HG02623 (cell line): ENCODE measurements around the gene RGS7.
"Not testable (repeated sequence)": the region's sequence is repeated elsewhere in the genome, so short reads cannot be mapped to it uniquely, and the experiment has no call there.

Source experiments
- ATAC-seq: cut with Tn5 transposase; IDR thresholded peaks from one replicate; pipeline ENCODE4 v1.9.1; 2021; ENCODE audit warnings: moderate library complexity; ENCODE audit not compliant: unreplicated experiment

Gene RGS7

DNA sequence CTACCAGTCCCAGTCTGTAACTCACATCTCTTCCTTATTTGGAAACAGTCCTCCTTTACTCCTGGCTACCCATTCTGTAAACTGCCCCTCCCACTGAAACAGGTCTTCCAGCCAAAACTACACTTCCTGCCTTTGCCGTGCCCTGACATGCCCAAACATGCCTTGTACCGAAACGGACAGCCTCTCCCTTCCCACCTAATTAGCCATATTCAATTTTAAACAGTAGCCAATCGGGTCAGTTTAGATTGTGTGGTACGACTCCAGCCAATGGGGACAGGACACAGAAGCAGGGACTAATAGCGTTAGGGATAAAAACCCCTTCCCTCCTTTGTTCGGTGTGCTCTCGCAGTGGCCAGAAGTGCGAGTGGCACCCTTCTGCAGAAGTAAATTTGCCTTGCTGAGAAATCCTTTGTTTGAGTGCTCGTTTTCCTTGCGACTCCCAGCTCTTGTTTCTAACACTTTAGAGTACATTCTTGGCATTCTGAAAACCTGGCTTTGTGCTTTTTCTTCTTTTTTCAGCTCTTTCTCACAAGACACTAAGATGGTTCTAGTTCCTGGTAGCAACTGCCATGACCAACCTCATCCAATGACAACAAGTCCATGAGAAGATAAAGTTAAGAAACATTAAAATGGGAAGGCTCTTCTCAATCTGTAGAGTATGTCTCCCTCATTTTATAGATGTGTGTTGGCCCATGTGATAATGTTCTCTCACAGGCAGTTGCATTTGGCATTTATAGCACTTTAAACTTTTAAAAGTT, 419.9 kb downstream of the RGS7 start:
- ATAC-seq: no peak

DNA sequence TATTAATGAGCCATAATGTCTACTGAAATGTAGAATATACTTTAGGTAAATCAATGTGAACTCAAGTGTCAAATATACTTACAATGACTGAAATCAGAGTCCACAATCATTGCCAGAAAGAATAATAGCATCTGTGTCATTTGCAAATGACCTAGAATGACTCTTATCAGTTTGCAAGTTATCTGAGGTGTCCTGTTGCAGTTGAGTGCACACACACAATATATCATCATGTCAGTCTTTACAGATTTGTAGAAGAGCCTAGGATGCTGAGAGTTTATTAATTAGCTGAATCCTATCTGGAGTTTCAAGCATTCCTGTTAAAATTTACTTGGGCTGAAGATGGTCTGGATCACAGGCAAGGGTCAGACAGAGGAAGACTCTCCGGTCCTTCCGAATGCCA, 421.1 kb downstream of the RGS7 start:
- ATAC-seq: no peak

DNA sequence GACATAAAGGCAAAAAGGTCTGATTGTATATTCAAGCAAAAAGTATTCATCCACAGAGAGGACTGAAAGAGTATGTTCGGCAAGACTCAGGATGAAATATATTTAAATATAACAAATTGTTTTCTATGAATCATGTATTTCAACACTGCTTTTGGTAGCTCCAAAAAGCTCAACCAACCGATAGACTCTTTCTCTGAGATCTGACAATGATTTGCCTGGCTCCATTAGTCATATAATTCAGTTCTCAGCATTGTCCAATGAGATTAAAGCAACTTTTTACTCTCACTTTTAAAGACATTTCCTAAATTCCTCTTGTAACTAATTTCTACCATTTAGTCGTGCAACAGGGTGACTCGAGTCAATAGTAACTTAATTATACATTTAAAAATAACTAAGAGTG, 426.0 kb downstream of the RGS7 start:
- ATAC-seq: no peak

DNA sequence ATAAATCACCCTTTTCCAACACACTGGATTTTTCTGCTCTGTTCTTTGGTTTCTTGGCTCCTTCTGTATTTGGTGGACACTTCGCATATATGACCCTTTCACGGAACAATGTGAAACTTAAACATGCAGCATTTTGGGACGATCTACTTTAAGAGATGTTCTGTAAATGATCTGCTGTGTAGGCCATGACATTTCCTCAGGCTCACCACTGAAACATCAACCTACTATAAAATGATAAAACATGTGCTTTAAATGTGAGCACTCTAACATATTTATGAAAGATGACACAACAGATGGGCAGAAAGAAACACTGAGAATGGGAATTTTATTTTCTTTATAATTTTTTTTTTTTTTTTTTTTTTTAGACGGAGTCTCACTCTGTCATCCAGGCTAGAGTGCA, 428.7 kb downstream of the RGS7 start:
- no peak for ATAC-seq

DNA sequence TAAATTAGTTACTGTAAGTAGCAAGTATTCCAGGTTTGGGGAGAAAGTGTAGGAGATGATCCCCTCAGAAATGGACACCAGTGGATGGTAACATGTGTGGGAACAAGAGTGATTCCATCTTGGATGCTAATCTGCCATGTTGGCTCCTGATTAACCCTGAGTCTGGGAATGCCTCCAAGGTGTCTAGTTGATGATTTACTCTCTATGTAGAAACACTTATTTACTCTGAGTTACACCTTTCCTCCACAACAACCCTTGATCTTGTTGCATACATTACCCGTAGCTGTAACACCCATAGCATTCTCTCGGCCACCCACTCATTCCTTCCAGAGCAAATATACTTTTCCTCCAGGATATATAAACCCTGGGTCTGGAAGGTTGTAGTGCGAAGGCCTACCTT, 429.2 kb downstream of the RGS7 start:
- no peak for ATAC-seq

DNA sequence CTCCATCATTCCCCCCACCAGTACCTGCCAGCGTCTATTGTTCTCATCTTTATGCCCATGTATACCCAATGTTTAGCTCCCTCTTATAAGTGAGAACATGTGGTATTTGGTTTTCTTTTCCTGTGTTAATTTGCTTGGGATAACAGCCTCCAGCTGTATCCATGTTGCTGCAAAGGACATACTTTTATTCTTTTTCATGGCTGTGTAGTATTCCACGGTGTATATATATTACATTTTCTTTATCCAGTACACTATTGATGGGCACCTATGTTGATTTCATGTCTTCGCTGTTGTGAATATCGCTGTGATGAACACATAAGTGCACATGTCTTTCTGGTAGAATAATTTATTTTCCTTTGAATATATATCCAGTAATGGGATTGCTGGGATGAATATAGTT, 431.7 kb downstream of the RGS7 start:
- ATAC-seq: no peak

DNA sequence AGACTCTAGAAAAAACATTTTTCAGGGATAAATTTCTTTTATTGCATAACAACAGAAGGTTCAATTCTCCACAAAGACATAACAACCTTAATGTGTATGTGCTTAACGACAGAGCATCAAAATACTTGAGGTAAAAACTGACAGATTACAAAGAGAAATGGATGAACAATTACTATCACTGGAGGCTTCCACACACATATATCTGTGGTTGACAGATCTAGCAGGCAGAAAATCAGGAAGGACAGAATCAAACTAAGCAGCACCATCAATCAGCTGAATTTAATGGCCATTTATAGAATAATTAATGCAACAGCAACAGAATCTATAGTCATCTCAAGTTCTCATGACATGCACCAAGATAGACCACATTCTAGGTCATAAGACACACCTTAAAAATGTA, 439.0 kb downstream of the RGS7 start:
- no peak for ATAC-seq

DNA sequence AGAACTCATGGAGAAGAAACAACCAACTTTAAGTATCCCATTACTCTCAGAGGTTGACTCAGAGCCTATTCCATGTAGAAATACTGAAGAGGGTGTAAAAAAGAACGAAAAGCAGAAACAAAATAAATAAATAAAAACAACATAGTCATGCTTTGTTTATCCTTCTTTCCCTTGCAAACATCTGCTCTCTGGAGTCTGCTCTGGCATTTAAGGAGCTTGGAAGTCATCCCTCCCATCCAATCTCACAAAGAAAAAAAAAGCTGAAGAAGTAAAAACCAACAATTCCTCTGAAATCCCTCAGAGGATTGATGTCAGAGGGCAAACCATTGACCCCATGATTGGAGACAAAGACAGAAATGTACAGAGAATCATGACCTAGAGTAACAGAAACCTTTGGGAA, 442.5 kb downstream of the RGS7 start:
- ATAC-seq: no peak

DNA sequence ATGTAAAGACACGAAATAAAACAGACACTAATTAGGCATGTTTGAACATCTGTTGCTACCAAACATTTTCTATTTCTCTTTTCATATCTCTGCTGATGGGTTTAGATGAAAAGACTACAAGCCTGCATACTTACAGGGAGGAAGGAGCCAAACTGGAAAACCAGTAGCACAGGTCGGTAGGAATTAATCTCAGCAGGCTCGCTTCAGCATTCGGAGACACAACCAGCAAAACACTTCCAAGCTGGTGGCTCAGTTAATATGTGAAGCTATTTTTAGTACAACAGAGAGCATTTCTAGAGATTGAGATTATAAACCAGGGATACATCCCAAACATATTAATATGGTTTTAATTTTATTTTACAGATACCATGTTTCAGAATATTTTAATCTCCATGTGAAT, 444.2 kb downstream of the RGS7 start:
- ATAC-seq: no peak

DNA sequence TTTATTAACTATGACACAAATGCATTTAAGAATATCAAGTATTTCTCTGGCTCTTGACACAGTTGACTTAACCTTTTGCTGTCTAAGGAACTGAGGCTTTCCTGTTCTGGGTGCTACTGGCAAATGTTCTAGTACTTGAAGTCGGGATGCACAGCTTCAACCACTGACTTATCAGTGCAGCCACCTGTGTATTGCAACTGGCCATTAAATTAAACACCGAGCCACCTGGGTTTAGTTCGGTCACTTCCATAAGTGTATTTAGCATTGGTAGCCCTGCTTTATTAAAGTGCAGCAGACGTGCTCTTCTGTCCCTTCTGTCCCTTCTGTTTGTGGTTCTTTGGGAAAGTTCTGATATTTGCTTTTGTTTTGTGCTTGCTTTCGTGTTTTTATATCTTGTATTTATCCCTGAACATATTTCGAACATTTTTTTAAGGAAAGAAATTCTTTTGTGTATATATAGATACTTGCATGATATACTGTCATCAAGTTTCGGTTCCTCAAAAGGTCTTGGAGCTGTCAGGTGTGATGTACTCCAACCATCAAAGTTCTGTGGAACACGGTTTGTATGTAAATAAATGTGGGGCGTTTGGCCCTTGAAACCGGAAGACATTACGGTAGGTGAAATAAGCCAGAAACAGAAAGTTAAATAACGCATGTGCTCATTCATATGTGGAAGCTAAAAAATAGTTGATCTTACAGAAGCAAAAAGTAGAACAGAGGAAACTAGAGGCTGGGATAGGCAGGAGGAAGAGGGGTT, 447.1 kb downstream of the RGS7 start:
- peak; percentile 66 for ATAC-seq

DNA sequence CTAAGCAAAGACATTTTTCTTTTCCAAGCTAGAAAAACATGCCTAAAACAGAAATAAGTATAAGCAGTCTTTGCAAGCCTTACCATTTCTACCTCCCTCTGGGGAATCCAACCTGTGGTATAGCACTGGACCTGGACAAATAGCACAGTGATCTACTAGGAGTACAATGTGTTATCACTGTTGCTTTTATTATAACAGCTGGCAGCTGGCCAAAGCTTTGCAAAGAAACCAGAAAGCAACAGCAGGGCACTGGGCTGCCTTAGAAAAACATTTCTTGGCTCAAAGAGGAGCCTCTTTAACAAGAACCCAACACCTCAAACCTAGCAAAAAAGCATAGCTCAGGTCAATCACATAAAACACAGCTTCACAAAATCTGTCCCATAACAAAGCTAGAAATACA, 450.5 kb downstream of the RGS7 start:
- ATAC-seq: no peak

DNA sequence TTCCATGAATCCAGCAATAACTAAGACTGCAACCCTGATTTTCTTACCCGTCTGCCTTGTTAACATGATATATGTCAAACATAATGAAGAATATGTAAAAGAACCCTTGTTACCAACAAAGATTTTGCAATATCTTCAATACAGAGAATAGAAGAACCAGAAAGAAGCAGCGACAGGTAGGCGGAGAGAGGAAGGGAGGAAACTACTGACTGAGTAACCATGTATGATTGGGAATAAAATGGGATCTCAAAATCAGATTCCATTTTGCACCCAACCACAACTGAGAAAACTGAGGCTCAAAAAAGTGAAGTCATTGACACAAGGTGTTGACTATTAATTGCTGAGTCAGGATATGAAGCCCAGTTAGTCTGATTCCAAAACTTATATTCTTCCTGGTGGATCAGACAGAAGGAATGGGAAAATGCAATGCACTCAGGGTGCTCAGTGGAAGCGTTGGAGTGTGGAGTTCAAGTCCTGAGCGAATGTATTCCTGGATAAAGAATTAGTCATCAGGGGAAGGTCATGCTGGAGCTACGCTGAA, 451.7 kb downstream of the RGS7 start:
- no peak for ATAC-seq

DNA sequence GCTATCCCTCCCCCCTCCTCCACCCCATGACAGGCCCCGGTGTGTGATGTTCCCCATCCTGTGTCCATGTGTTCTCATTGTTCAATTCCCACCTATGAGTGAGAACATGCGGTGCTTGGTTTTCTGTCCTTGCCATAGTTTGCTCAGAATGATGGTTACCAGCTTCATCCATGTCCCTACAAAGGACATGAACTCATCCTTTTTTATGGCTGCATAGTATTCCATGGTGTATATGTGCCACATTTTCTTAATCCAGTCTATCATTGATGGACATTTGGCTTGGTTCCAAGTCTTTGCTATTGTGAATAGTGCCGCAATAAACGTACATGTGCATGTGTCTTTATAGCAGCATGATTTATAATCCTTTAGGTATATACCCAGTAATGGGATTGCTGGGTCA, 461.6 kb downstream of the RGS7 start:
- not testable (repeated sequence) for ATAC-seq

DNA sequence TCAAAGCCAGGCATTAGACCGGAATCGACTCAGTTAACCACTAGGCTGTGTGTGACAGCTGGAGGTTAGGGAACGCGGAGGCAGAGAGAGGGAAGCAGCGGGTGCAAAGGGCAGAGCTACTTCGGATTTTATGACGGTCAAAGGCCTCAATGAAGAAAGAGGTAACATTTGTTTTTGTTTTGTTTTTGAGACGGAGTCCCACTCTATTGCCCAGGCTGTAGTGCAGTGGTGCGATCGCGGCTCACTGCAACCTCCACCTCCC, 468.3 kb downstream of the RGS7 start:
- no peak for ATAC-seq

DNA sequence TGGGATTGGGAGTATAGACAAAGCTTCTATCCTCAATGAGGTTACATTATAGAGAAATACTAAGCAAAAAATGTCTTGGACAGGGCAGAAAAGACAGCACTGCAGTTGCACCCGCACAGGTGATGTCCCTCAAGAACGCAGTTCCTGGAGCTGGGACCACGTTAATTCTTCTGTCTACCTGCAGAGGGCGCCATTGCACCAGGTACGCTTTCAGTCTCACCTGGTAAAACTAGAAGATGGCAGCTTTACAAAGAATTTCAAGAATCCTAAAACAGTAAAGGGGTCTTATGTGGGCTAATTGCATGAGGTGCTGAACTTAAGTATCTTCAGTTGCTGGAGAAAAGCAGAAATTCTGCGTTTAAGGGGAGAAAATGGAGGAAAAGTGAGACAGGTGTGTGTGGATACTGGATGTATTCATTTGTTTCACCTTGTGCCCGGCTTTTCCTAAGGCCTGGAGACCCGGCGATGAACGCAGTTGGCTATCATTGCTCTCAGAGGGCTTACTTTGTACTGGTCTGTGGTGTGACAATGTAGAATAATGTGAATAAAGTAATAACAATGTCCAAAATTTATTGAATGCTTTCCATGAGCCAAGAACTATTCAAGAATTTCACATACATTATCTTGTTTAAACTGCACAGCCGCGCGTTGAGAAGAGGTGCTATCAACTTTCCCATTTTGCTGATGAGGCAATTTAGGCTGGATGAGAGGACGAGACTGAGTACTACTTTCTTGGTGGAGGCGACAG, 468.8 kb downstream of the RGS7 start:
- ATAC-seq: peak; percentile 60

DNA sequence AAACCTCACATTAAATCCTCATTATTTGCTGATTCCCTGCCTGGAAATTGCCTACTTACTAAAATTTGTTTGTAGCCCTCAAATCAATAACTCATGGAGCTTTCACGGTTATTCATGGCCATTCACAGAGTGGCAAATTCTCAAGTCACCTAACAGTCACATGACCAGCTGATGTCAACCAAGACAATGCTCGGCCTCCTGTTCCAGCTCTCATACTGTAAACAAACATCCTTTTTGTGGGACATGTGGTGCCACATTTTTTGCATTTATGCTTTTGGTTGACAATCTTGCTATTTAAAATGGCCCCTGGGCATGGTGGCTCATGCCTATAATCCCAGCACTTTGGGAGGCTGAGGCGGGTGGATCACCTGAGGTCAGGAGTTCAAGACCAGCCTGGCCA, 473.5 kb downstream of the RGS7 start:
- no peak for ATAC-seq

DNA sequence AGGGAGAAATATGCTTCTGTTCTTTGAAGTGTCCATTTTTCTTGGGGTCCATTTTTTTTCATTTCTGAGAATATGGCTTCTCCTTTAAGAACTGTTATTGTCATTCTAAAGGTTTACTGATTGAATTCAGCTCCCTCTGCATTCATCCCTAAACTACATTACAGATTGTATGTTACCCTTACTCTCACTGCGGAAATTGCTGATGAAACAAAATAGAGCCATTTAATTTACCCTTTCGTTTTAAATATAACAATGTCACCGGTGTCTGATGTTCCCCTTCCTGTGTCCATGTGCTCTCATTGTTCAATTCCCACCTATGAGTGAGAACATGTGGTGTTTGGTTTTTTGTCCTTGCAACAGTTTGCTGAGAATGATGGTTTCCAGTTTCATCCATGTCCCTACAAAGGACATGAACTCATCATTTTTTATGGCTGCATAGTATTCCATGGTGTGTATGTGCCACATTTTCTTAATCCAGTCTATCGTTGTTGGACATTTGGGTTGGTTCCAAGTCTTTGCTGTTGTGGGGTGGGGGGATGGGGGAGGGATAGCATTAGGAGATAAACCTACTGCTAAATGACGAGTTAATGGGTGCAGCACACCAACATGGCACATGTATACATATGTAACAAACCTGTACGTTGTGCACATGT, 474.2 kb downstream of the RGS7 start:
- ATAC-seq: not testable (repeated sequence)

DNA sequence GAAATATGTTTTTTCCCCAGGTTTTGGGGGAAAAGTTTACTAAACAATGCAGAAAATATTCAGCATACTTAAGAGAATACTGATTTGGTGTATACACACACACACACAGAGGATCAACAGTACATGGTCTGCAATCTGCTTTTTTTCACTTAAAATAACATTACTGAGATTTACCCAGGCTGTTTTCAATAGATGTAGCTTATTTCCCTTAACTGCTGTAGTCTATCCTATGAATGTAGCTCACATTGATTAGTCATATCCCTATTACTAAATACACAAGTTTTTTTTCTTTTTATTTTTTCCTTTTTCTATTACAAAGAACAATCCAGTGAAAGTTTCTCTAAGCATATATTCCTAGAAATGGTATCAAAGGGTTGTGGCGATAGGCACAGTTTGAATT, 478.4 kb downstream of the RGS7 start:
- ATAC-seq: no peak

DNA sequence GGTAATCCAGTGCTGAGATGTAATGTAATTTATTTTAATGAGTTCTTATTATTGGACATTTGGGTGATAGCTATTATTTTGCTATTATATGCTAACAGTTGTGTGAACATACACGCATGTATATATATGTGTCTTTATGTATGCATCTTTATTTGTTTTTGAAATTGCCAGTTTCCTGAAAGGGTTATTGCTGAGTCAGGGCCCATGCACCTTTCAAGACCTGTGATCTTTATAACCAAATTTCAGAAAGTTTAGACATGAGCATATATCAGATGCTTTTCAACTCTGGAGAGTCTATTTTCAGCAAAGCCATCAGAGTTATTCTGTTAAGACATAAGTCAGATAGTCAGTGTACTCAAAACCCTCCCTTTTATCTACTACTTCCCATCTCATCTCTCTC, 479.4 kb downstream of the RGS7 start:
- no peak for ATAC-seq

DNA sequence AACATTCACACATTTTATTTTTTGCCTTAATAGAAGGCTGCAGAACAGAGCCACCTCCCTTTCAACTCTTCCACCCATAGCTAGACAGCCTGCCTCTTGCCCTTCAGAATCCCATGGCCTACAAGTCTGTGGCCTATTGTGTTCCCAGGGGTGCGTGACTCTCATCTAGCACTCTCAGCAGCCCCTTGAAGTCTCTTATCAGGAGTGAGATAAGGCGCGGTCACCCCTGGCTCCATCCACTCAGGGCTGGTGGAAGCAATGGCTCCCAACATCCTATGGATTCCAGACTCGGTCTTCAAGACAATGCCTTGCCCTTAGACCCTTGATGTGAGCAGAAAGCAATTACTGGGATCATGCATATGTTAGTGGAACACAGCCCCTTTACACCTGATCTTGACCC, 480.9 kb downstream of the RGS7 start:
- ATAC-seq: no peak

DNA sequence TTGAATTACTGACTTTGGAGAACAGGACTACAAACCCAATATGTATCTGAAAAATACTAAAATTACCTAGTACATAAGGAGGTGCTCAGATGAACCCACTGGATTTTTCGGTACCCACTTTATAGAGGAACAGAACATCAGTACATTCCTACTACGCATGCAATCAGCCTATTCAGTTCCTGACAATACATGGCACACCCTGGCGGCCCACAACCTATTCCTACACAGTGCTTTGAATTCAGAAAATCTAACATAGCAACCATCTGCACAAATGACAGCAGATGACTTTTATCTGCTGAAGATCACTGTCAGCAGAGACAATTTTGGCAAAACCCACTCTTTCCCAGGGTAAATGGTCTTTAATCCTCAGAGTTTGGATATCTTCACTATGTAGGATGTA, 487.9 kb downstream of the RGS7 start:
- ATAC-seq: no peak
